Stimulated activated effector memory CD8-positive, alpha-beta T cell treated with anti-CD3 and anti-CD28 coated beads, Interleukin-12 subunit alpha, Interleukin-12 subunit beta, amount 100 ng/mL, for 72 hours (primary cell): ENCODE results near the gene PHLPP1.
"Not testable (repeated sequence)": the region's sequence is repeated elsewhere in the genome, so short reads cannot be mapped to it uniquely, and the experiment has no call there.

Source experiments
- ATAC-seq: fragments of 150-1000 bp; cut with Tn5 transposase; 2 replicates; pipeline ENCODE4 v1.10.0; 2021
- DNase-seq, 2 donors: peaks; one replicate each; pipeline ENCODE4 v3.0.0; 2021 to 2022; ENCODE audit warnings: low spot score in 2 of 2
- H3K27ac Mint-ChIP-seq: one replicate; pipeline ENCODE4 v1.8.0; 2022; ENCODE audit warnings: mild to moderate bottlenecking, mixed read lengths
- H3K36me3 Mint-ChIP-seq: one replicate; pipeline ENCODE4 v1.8.0; 2022; ENCODE audit warnings: mild to moderate bottlenecking, mixed read lengths
- H3K4me1 Mint-ChIP-seq: one replicate; pipeline ENCODE4 v1.8.0; 2022; ENCODE audit warnings: mixed read lengths
- H3K4me3 Mint-ChIP-seq: one replicate; pipeline ENCODE4 v1.8.0; 2022; ENCODE audit warnings: mild to moderate bottlenecking, mixed read lengths
- H3K9me3 Mint-ChIP-seq: one replicate; pipeline ENCODE4 v1.8.0; 2022; ENCODE audit warnings: mixed read lengths

The PHLPP1 gene

GRCh38 chr18:62729487-62730386 lies 14.4 kb downstream of the PHLPP1 start:
- ATAC-seq = no peak
- Mint-ChIP-seq H3K4me1 (peaks cover 5% of the 10 kb centered on the region), H3K9me3 (no peaks in the 10 kb centered on the region), H3K36me3 (no peaks in the 10 kb centered on the region), H3K4me3 (no peak overlapping the region), H3K27ac (no peak overlapping the region)
- no peak for DNase-seq

- Mint-ChIP-seq H3K27ac (no peak overlapping the region), H3K4me1 (peaks cover 6% of the 10 kb centered on the region), H3K9me3 (no peaks in the 10 kb centered on the region), H3K4me3 (no peak overlapping the region), H3K36me3 (no peaks in the 10 kb centered on the region)
- DNase-seq (no peak), ATAC-seq (no peak)
Measured at GRCh38 chr18:62730941-62731340, 15.6 kb downstream of the PHLPP1 start.

- peaks cover 20% of the 10 kb centered on the region for H3K4me1 Mint-ChIP-seq
- H3K9me3 Mint-ChIP-seq = no peaks in the 10 kb centered on the region
- ATAC-seq (no peak), DNase-seq (no peak)
- no peaks in the 10 kb centered on the region for H3K36me3 Mint-ChIP-seq
- H3K4me3 Mint-ChIP-seq = no peak overlapping the region
- H3K27ac Mint-ChIP-seq = no peak overlapping the region
Measured at GRCh38 chr18:62732617-62733016, 17.3 kb downstream of the PHLPP1 start.

- Mint-ChIP-seq H3K27ac (no peak overlapping the region), H3K4me3 (no peak overlapping the region), H3K36me3 (no peaks in the 10 kb centered on the region)
Measured at GRCh38 chr18:62734290-62734689, 18.9 kb downstream of the PHLPP1 start.

GRCh38 chr18:62735387-62735786 lies 20.0 kb downstream of the PHLPP1 start:
- no peak overlapping the region for H3K27ac Mint-ChIP-seq

More at GRCh38 chr18:62734290-62734689, 18.9 kb downstream of the PHLPP1 start:
- ATAC-seq (no peak), DNase-seq (no peak)
- H3K4me1 Mint-ChIP-seq = peaks cover 23% of the 10 kb centered on the region
- no peaks in the 10 kb centered on the region for H3K9me3 Mint-ChIP-seq

GRCh38 chr18:62736077-62736855 lies 20.9 kb downstream of the PHLPP1 start:
- Mint-ChIP-seq H3K36me3 (no peaks in the 10 kb centered on the region), H3K9me3 (no peaks in the 10 kb centered on the region), H3K4me1 (peaks cover 29% of the 10 kb centered on the region), H3K27ac (no peak overlapping the region), H3K4me3 (no peak overlapping the region)
- DNase-seq = no peak
- ATAC-seq = no peak

More at GRCh38 chr18:62735387-62735786, 20.0 kb downstream of the PHLPP1 start:
- ATAC-seq (no peak), DNase-seq (no peak)
- Mint-ChIP-seq H3K4me3 (no peak overlapping the region), H3K4me1 (peaks cover 30% of the 10 kb centered on the region), H3K9me3 (no peaks in the 10 kb centered on the region), H3K36me3 (no peaks in the 10 kb centered on the region)

GRCh38 chr18:62737241-62737873 lies 22.0 kb downstream of the PHLPP1 start:
- Mint-ChIP-seq H3K9me3 (no peaks in the 10 kb centered on the region), H3K4me3 (no peak overlapping the region), H3K27ac (no peak overlapping the region), H3K4me1 (peaks cover 25% of the 10 kb centered on the region), H3K36me3 (no peaks in the 10 kb centered on the region)
- ATAC-seq (no peak), DNase-seq (no peak)

GRCh38 chr18:62738639-62739038 lies 23.3 kb downstream of the PHLPP1 start:
- Mint-ChIP-seq H3K27ac (no peak overlapping the region), H3K4me3 (no peak overlapping the region), H3K9me3 (no peaks in the 10 kb centered on the region), H3K4me1 (peaks cover 25% of the 10 kb centered on the region), H3K36me3 (no peaks in the 10 kb centered on the region)
- ATAC-seq = no peak
- DNase-seq = no peak

GRCh38 chr18:62739911-62740310 lies 24.6 kb downstream of the PHLPP1 start:
- no peaks in the 10 kb centered on the region for H3K9me3 Mint-ChIP-seq
- H3K4me3 Mint-ChIP-seq = no peak overlapping the region
- peaks cover 31% of the 10 kb centered on the region for H3K4me1 Mint-ChIP-seq
- ATAC-seq (no peak), DNase-seq (no peak)
- no peaks in the 10 kb centered on the region for H3K36me3 Mint-ChIP-seq
- no peak overlapping the region for H3K27ac Mint-ChIP-seq

GRCh38 chr18:62740650-62741049 lies 25.3 kb downstream of the PHLPP1 start:
- H3K36me3 Mint-ChIP-seq, H3K4me3 Mint-ChIP-seq, H3K27ac Mint-ChIP-seq, ATAC-seq, DNase-seq, H3K9me3 Mint-ChIP-seq: not testable (repeated sequence)
- H3K4me1 Mint-ChIP-seq = peaks cover 37% of the 10 kb centered on the region

- H3K4me1 Mint-ChIP-seq = peaks cover 37% of the 10 kb centered on the region
- ATAC-seq (no peak), DNase-seq (no peak)
Measured at GRCh38 chr18:62741118-62741566, 25.8 kb downstream of the PHLPP1 start.

GRCh38 chr18:62741584-62741983 lies 26.2 kb downstream of the PHLPP1 start:
- DNase-seq (no peak), ATAC-seq (no peak)
- H3K4me3 Mint-ChIP-seq = no peak overlapping the region
- H3K4me1 Mint-ChIP-seq = peaks cover 33% of the 10 kb centered on the region
- no peaks in the 10 kb centered on the region for H3K9me3 Mint-ChIP-seq
- H3K27ac Mint-ChIP-seq = no peak overlapping the region
- H3K36me3 Mint-ChIP-seq = no peaks in the 10 kb centered on the region

More at GRCh38 chr18:62741118-62741566, 25.8 kb downstream of the PHLPP1 start:
- no peak overlapping the region for H3K27ac Mint-ChIP-seq
- no peak overlapping the region for H3K4me3 Mint-ChIP-seq
- H3K36me3 Mint-ChIP-seq = no peaks in the 10 kb centered on the region
- no peaks in the 10 kb centered on the region for H3K9me3 Mint-ChIP-seq

- no peak for ATAC-seq
- Mint-ChIP-seq H3K36me3 (no peaks in the 10 kb centered on the region), H3K27ac (no peak overlapping the region), H3K4me1 (peaks cover 21% of the 10 kb centered on the region), H3K4me3 (no peak overlapping the region), H3K9me3 (no peaks in the 10 kb centered on the region)
- no peak for DNase-seq
Measured at GRCh38 chr18:62744076-62744968, 29.0 kb downstream of the PHLPP1 start.

- ATAC-seq = peak; percentile 60
- H3K4me3 Mint-ChIP-seq = no peak overlapping the region
- no peak overlapping the region for H3K27ac Mint-ChIP-seq
- H3K9me3 Mint-ChIP-seq = no peaks in the 10 kb centered on the region
- DNase-seq = no peak
- H3K4me1 Mint-ChIP-seq = peaks cover 14% of the 10 kb centered on the region
- no peaks in the 10 kb centered on the region for H3K36me3 Mint-ChIP-seq
Measured at GRCh38 chr18:62745089-62745751, 29.9 kb downstream of the PHLPP1 start.
